Neural progenitor cell (in vitro differentiated cells): Measurements from ENCODE around the gene VAX1.

Experiments used
- CTCF ChIP-seq: fragments of 200-600 bp; sonication (generic); IDR thresholded peaks from 2 replicates; pipeline ENCODE4 v1.5.1; 2017; ENCODE audit warnings: antibody characterized with exemption, mild to moderate bottlenecking
- EZH2 ChIP-seq: fragments of 200-600 bp; sonication (generic); IDR thresholded peaks from 2 replicates; pipeline ENCODE4 v1.6.1; 2017; ENCODE audit warnings: antibody characterized with exemption, mild to moderate bottlenecking, moderate library complexity
- EZH2phosphoT487 ChIP-seq: fragments of 200-600 bp; sonication (generic); IDR thresholded peaks from 2 replicates; pipeline ENCODE4 v1.6.1; 2017; ENCODE audit warnings: antibody characterized with exemption

- TF ChIP-seq CTCF (peak; percentile 93), EZH2phosphoT487 (no peak), EZH2 (no peak)
Observed at GRCh38 chr10:117175901-117176534, 37.9 kb upstream of the VAX1 start.
